ENCODE data around the gene ISYNA1. TPM values are rescaled to one million over a fixed set of nuclear protein-coding genes. Genes with fewer than 3 reads are reported as not detected.

The ISYNA1 gene
- total RNA-seq, 1 donor from 2014 or later: 153 TPM

GRCh38 chr19:18431351-18432197 lies 6.4 kb downstream of the ISYNA1 start:
- Mint-ChIP-seq H3K27ac (ENCODE audit: unreplicated experiment) (no peak overlapping the region), H3K9me3 (ENCODE audit: unreplicated experiment) (no peaks in the 10 kb centered on the region), H3K4me1 (ENCODE audit: low read depth, unreplicated experiment) (peaks cover 4% of the 10 kb centered on the region), H3K36me3 (ENCODE audit: low read depth, unreplicated experiment) (peaks cover 3% of the 10 kb centered on the region), H3K4me3 (ENCODE audit: unreplicated experiment) (no peak overlapping the region), H3K27me3 (ENCODE audit: low read depth, unreplicated experiment) (no peaks in the 10 kb centered on the region)
- Histone ChIP-seq H4K20me1 (ENCODE audit: insufficient read depth, low read length) (peaks cover 25% of the 10 kb centered on the region), H3K9ac (ENCODE audit: low read length) (no peak overlapping the region), H3K36me3 (ENCODE audit: insufficient read depth, low read length) (no peaks in the 10 kb centered on the region), H3K9me3 (ENCODE audit: insufficient read depth, low read depth, low read length) (no peaks in the 10 kb centered on the region), H3K4me2 (ENCODE audit: low read length) (no peak overlapping the region), H3K4me1 (ENCODE audit: insufficient read depth, low read length) (peaks cover 37% of the 10 kb centered on the region), H3K4me3 (ENCODE audit: insufficient read depth, low read depth, low read length) (no peak overlapping the region), H2AFZ (ENCODE audit: low read depth, low read length) (no peak overlapping the region), H3K27me3 (ENCODE audit: insufficient read depth, low read length) (no peaks in the 10 kb centered on the region), H3K79me2 (ENCODE audit: insufficient read depth, low read length) (peaks cover 32% of the 10 kb centered on the region), H3K27ac (ENCODE audit: low read depth, low read length) (no peak overlapping the region)
- DNase-seq (ENCODE audit: low read depth): no peak
- no peak for TF ChIP-seq EZH2 (IDR thresholded peaks at IDR 0.05; ENCODE audit: insufficient read depth, low read length)
- TF ChIP-seq, protein P1, sequence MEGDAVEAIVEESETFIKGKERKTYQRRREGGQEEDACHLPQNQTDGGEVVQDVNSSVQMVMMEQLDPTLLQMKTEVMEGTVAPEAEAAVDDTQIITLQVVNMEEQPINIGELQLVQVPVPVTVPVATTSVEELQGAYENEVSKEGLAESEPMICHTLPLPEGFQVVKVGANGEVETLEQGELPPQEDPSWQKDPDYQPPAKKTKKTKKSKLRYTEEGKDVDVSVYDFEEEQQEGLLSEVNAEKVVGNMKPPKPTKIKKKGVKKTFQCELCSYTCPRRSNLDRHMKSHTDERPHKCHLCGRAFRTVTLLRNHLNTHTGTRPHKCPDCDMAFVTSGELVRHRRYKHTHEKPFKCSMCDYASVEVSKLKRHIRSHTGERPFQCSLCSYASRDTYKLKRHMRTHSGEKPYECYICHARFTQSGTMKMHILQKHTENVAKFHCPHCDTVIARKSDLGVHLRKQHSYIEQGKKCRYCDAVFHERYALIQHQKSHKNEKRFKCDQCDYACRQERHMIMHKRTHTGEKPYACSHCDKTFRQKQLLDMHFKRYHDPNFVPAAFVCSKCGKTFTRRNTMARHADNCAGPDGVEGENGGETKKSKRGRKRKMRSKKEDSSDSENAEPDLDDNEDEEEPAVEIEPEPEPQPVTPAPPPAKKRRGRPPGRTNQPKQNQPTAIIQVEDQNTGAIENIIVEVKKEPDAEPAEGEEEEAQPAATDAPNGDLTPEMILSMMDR (IDR thresholded peaks at IDR 0.05; ENCODE audit: insufficient read depth, low read depth, low read length): no peak
- FAIRE-seq: no peak

GRCh38 chr19:18430417-18431144 lies 7.4 kb downstream of the ISYNA1 start:
- H2AFZ ChIP-seq (ENCODE audit: low read depth, low read length): no peak overlapping the region
- H3K4me3 ChIP-seq (ENCODE audit: insufficient read depth, low read depth, low read length): no peak overlapping the region
- H3K9me3 ChIP-seq (ENCODE audit: insufficient read depth, low read depth, low read length): no peaks in the 10 kb centered on the region
- H3K27ac ChIP-seq (ENCODE audit: low read depth, low read length): no peak overlapping the region
- FAIRE-seq (no peak), DNase-seq (ENCODE audit: low read depth) (no peak)
- H3K9me3 Mint-ChIP-seq (ENCODE audit: unreplicated experiment): no peaks in the 10 kb centered on the region
- H3K27me3 ChIP-seq (ENCODE audit: insufficient read depth, low read length): no peaks in the 10 kb centered on the region
- H3K4me1 Mint-ChIP-seq (ENCODE audit: low read depth, unreplicated experiment): peaks cover 5% of the 10 kb centered on the region
- H4K20me1 ChIP-seq (ENCODE audit: insufficient read depth, low read length): peaks cover 26% of the 10 kb centered on the region
- H3K4me1 ChIP-seq (ENCODE audit: insufficient read depth, low read length): peaks cover 43% of the 10 kb centered on the region
- H3K4me2 ChIP-seq (ENCODE audit: low read length): no peak overlapping the region
- no peaks in the 10 kb centered on the region for H3K27me3 Mint-ChIP-seq (ENCODE audit: low read depth, unreplicated experiment)
- no peaks in the 10 kb centered on the region for H3K36me3 Mint-ChIP-seq (ENCODE audit: low read depth, unreplicated experiment)
- H3K79me2 ChIP-seq (ENCODE audit: insufficient read depth, low read length): peaks cover 42% of the 10 kb centered on the region
- TF ChIP-seq, protein P1 (IDR thresholded peaks at IDR 0.05; ENCODE audit: insufficient read depth, low read depth, low read length): no peak
- TF ChIP-seq EZH2 (IDR thresholded peaks at IDR 0.05; ENCODE audit: insufficient read depth, low read length): no peak
- H3K9ac ChIP-seq (ENCODE audit: low read length): no peak overlapping the region
- H3K4me3 Mint-ChIP-seq (ENCODE audit: unreplicated experiment): no peak overlapping the region
- H3K36me3 ChIP-seq (ENCODE audit: insufficient read depth, low read length): no peaks in the 10 kb centered on the region
- no peak overlapping the region for H3K27ac Mint-ChIP-seq (ENCODE audit: unreplicated experiment)

Data from astrocyte (in vitro differentiated cells and primary cell).